ENCODE measurements around the gene PLK1. TPM values are rescaled to one million over a fixed set of nuclear protein-coding genes. Genes with fewer than 3 reads are reported as not detected.

Gene PLK1
- total RNA-seq, 4 donors from 2014 or later: 1.1 to 9.0 (median 3.1) TPM

GRCh38 chr16:23729503-23730424 is 51.1 kb downstream of the PLK1 start:
- TF ChIP-seq CTCF (IDR thresholded peaks at IDR 0.05; ENCODE audit: low read depth): no peak

- TF ChIP-seq CTCF (IDR thresholded peaks at IDR 0.05; ENCODE audit: low read depth): no peak
Observed at GRCh38 chr16:23734176-23734893, 55.6 kb downstream of the PLK1 start.

- TF ChIP-seq CTCF (IDR thresholded peaks at IDR 0.05; ENCODE audit: low read depth): no peak
Observed at GRCh38 chr16:23739516-23739915, 60.8 kb downstream of the PLK1 start.

Other genes with a start within 250 kb of the PLK1 start
- gene COG7, start 225.7 kb upstream of the PLK1 start, total RNA-seq: 10 to 100 TPM; 10.6 to 13.9 (median 13.3) TPM
- 10 to 100 TPM; 32.4 to 57.6 (median 49.6) TPM for gene GGA2, start 168.4 kb upstream of the PLK1 start, total RNA-seq
- gene EARS2, start 121.5 kb upstream of the PLK1 start, total RNA-seq: 10 to 100 TPM; 10.9 to 32.0 (median 14.0) TPM
- gene UBFD1, start 121.2 kb upstream of the PLK1 start, total RNA-seq: 10 to 100 TPM; 33.1 to 95.1 (median 58.7) TPM
- gene NDUFAB1, start 82.6 kb upstream of the PLK1 start, total RNA-seq: 100 to 1,000 TPM in 1 of 4 donors, 10 to 100 TPM in 3; 46.7 to 158 (median 54.1) TPM
- gene PALB2, start 37.6 kb upstream of the PLK1 start, total RNA-seq: 10 to 100 TPM in 2 of 4 donors, 1 to 10 TPM in 2; 8.3 to 16.5 (median 11.2) TPM
- gene DCTN5, start 37.4 kb upstream of the PLK1 start, total RNA-seq: 10 to 100 TPM; 25.1 to 35.8 (median 28.4) TPM
- not detected for gene ERN2, start 34.3 kb downstream of the PLK1 start, total RNA-seq
- not detected for gene CHP2, start 76.1 kb downstream of the PLK1 start, total RNA-seq
- 10 to 100 TPM in 1 of 4 donors, 1 to 10 TPM in 3; 3.4 to 16.5 (median 5.7) TPM for gene PRKCB, start 157.1 kb downstream of the PLK1 start, total RNA-seq